ENCODE results near the gene NFIA.

Gene NFIA

DNA sequence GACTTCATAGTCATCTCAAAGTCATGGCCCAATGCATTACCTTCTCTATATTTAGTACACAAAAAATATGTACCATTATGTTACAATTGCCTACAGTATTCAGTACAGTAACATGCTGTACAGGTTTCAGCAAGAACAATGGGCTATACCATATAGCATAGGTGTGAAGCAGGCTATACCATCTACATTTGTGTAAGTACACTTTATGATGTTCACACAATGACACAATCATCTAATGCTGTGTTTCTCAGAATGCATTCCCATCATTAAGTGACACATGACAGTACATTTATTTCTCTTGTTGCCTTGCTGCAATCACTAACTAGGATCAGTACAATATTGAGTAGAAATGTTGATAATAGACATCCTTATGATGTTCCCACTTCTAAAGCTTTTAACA is 46.5 kb upstream of the NFIA start:
- Histone ChIP-seq H3K27ac (ENCODE audit: extremely low read depth, low read depth, low read length) (no peak overlapping the region), H3K36me3 (ENCODE audit: control insufficient read depth in 2 of 2, insufficient read depth in 1 of 2, low read length in 2 of 2) (no peaks in the 10 kb centered on the region), H3K4me1 (ENCODE audit: control insufficient read depth, insufficient read depth, low read length) (no peaks in the 10 kb centered on the region), H3K9me3 (ENCODE audit: control insufficient read depth, insufficient read depth, low read depth, low read length) (no peaks in the 10 kb centered on the region), H3K4me3 (ENCODE audit: low read depth, low read length) (no peak overlapping the region)
- TF ChIP-seq, protein P1, sequence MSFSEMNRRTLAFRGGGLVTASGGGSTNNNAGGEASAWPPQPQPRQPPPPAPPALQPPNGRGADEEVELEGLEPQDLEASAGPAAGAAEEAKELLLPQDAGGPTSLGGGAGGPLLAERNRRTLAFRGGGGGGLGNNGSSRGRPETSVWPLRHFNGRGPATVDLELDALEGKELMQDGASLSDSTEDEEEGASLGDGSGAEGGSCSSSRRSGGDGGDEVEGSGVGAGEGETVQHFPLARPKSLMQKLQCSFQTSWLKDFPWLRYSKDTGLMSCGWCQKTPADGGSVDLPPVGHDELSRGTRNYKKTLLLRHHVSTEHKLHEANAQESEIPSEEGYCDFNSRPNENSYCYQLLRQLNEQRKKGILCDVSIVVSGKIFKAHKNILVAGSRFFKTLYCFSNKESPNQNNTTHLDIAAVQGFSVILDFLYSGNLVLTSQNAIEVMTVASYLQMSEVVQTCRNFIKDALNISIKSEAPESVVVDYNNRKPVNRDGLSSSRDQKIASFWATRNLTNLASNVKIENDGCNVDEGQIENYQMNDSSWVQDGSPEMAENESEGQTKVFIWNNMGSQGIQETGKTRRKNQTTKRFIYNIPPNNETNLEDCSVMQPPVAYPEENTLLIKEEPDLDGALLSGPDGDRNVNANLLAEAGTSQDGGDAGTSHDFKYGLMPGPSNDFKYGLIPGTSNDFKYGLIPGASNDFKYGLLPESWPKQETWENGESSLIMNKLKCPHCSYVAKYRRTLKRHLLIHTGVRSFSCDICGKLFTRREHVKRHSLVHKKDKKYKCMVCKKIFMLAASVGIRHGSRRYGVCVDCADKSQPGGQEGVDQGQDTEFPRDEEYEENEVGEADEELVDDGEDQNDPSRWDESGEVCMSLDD (tag by site-specific recombination; IDR thresholded peaks at IDR 0.05): no peak
- TF ChIP-seq, protein P2, sequence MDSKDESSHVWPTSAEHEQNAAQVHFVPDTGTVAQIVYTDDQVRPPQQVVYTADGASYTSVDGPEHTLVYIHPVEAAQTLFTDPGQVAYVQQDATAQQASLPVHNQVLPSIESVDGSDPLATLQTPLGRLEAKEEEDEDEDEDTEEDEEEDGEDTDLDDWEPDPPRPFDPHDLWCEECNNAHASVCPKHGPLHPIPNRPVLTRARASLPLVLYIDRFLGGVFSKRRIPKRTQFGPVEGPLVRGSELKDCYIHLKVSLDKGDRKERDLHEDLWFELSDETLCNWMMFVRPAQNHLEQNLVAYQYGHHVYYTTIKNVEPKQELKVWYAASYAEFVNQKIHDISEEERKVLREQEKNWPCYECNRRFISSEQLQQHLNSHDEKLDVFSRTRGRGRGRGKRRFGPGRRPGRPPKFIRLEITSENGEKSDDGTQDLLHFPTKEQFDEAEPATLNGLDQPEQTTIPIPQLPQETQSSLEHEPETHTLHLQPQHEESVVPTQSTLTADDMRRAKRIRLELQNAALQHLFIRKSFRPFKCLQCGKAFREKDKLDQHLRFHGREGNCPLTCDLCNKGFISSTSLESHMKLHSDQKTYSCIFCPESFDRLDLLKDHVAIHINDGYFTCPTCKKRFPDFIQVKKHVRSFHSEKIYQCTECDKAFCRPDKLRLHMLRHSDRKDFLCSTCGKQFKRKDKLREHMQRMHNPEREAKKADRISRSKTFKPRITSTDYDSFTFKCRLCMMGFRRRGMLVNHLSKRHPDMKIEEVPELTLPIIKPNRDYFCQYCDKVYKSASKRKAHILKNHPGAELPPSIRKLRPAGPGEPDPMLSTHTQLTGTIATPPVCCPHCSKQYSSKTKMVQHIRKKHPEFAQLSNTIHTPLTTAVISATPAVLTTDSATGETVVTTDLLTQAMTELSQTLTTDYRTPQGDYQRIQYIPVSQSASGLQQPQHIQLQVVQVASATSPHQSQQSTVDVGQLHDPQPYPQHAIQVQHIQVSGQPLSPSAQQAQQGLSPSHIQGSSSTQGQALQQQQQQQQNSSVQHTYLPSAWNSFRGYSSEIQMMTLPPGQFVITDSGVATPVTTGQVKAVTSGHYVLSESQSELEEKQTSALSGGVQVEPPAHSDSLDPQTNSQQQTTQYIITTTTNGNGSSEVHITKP (tag by site-specific recombination; IDR thresholded peaks at IDR 0.05): peak; percentile 70
- TF ChIP-seq ZNF48 (tag by site-specific recombination; IDR thresholded peaks at IDR 0.05) (no peak), GLIS2 (tag by site-specific recombination; IDR thresholded peaks at IDR 0.05) (no peak), ZNF138 (tag by site-specific recombination; IDR thresholded peaks at IDR 0.05; ENCODE audit: borderline replicate concordance) (no peak), ZNF311 (tag by site-specific recombination; IDR thresholded peaks at IDR 0.05; ENCODE audit: borderline replicate concordance) (no peak), ZNF560 (tag by site-specific recombination; IDR thresholded peaks at IDR 0.05; ENCODE audit: borderline replicate concordance) (no peak), ZNF19 (tag by site-specific recombination; IDR thresholded peaks at IDR 0.05; ENCODE audit: low read depth) (no peak)
- POLR2A ChIA-PET: no interaction called here
- CTCF ChIA-PET: interaction anchor here (1.1 kb wide), 1 partner anchor 8 kb away, joined by 4 read pairs; no protein-coding TSS in a partner anchor

DNA sequence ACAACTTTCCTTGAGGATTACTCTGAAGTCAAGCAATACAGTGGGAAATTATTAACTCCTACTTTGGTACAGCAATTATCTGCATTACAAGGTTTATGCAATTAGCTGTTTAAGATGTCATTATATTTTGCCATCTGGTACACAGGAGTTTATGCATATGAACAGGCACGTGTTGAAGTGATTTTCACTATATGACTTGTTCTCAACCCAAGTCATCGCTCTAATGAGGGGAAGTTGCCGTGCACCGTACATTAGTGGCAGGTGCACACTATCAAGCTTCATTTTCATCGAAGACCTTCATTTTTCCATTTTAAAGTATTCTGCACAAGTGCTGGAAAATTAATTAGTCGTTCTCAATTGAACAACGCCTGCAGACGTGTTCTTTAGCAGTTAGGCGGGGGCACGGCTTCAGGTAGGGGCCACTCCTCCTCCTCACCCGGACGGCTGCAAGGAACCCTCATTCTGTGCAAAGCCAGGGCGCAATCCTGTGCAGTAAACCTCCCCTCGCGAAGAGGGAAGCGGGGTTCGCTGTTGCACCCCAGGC is 39.8 kb upstream of the NFIA start:
- Histone ChIP-seq H3K4me1 (ENCODE audit: control insufficient read depth, insufficient read depth, low read length) (no peaks in the 10 kb centered on the region; the same call in 1 of the 2 replicates), H3K27ac (ENCODE audit: extremely low read depth, low read depth, low read length) (no peak overlapping the region), H3K9me3 (ENCODE audit: control insufficient read depth, insufficient read depth, low read depth, low read length) (no peaks in the 10 kb centered on the region), H3K36me3 (ENCODE audit: control insufficient read depth in 2 of 2, insufficient read depth in 1 of 2, low read length in 2 of 2) (no peaks in the 10 kb centered on the region), H3K4me3 (ENCODE audit: low read depth, low read length) (peak overlapping the region; percentile 30)
- POLR2A ChIA-PET: no interaction called here
- CTCF ChIA-PET: interaction anchor here (0.6 to 3.9 kb wide), 27 partner anchors 10 to 1200 kb away, joined by 3 to 44 read pairs (median 4); no protein-coding TSS in a partner anchor
- TF ChIP-seq, protein P3, sequence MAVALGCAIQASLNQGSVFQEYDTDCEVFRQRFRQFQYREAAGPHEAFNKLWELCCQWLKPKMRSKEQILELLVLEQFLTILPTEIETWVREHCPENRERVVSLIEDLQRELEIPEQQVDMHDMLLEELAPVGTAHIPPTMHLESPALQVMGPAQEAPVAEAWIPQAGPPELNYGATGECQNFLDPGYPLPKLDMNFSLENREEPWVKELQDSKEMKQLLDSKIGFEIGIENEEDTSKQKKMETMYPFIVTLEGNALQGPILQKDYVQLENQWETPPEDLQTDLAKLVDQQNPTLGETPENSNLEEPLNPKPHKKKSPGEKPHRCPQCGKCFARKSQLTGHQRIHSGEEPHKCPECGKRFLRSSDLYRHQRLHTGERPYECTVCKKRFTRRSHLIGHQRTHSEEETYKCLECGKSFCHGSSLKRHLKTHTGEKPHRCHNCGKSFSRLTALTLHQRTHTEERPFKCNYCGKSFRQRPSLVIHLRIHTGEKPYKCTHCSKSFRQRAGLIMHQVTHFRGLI (tag by site-specific recombination; IDR thresholded peaks at IDR 0.05): no peak
- TF ChIP-seq AEBP2 (tag by site-specific recombination; IDR thresholded peaks at IDR 0.05; ENCODE audit: borderline replicate concordance) (no peak), ZNF223 (tag by site-specific recombination; IDR thresholded peaks at IDR 0.05) (no peak), ZNF571 (tag by site-specific recombination; IDR thresholded peaks at IDR 0.05) (no peak), ZNF664 (tag by site-specific recombination; IDR thresholded peaks at IDR 0.05) (no peak), MZF1 (tag by site-specific recombination; IDR thresholded peaks at IDR 0.05; ENCODE audit: borderline replicate concordance) (no peak), ZNF777 (tag by site-specific recombination; IDR thresholded peaks at IDR 0.05; ENCODE audit: borderline replicate concordance) (peak; percentile 71; the same call in 1 of the 2 replicates), ZNF16 (tag by site-specific recombination; IDR thresholded peaks at IDR 0.05; ENCODE audit: low read depth) (no peak), ZNF792 (tag by site-specific recombination; IDR thresholded peaks at IDR 0.05) (0 out of 2 replicates have a peak, but pooled peaks have one; percentile 29), ZNF645 (tag by site-specific recombination; IDR thresholded peaks at IDR 0.05) (no peak), PRDM1 (tag by site-specific recombination; IDR thresholded peaks at IDR 0.05) (no peak), ZNF48 (tag by site-specific recombination; IDR thresholded peaks at IDR 0.05) (no peak), ZNF138 (tag by site-specific recombination; IDR thresholded peaks at IDR 0.05; ENCODE audit: borderline replicate concordance) (no peak), ZNF169 (tag by site-specific recombination; IDR thresholded peaks at IDR 0.05) (no peak), ZNF560 (tag by site-specific recombination; IDR thresholded peaks at IDR 0.05; ENCODE audit: borderline replicate concordance) (no peak), ZNF548 (tag by site-specific recombination; IDR thresholded peaks at IDR 0.05) (no peak)

Data from HEK293 (cell line).